ENCODE data around the gene NEK11. TPM values are rescaled to one million over a fixed set of nuclear protein-coding genes. Genes with fewer than 3 reads are reported as not detected.

NEK11 gene
- total RNA-seq, 1 experiment from 2014 or later: 5.0 TPM

DNA sequence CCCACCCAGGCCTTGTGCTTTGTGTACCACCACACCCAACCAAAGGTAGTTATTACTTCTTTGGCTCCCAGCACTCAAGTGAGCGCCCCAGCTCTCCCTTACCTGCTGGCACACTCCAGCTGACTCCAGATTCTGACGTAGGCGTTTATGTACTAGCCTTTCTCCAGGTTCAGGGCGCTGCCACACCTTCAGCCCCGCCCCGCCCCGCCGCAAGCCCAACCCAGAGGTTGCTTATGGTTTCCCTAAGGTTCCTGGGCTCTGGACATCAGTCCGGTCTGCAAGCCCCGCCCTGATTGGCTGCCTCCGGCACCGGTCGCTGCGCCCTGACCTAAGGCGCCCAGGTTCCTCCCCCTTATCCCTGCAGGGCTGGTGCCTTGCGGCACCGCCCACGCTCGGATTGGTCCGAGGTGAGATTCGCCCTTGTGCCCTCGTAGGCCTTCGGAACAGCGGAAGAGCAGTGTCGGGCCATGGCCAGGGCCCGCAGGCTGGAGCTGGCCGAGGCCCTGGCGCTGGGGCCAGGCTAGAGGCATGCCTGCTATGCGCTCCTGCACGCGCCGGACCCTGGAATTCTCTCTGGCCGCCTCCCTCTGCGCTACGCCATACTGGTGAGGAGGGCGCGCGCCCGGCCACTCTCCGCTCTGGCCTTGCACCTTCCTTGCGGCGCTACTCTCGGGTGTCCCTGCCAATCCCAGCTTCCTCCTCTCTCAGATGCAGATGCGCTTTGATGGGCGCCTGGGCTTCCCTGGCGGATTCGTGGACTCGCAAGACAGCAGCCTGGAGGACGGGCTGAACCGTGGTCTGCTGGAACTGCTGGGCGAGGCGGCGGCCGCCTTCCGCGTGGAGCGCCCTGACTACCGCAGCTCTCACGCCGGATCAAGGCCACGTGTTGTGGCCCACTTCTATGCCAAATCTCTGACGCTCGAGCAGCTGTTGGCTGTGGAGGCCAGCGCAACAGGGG lies 335.1 kb downstream of the NEK11 start:
- Histone ChIP-seq H3K9me3 (ENCODE audit: low read depth, low read length, poor library complexity, severe bottlenecking) (no peaks in the 10 kb centered on the region), H3K4me3 (ENCODE audit: low read depth, low read length, poor library complexity, severe bottlenecking) (no peak overlapping the region), H3K27me3 (replicated peaks; ENCODE audit: insufficient read depth, low read depth, low read length, poor library complexity) (no peaks in the 10 kb centered on the region), H3K27ac (ENCODE audit: low read depth, low read length, poor library complexity, severe bottlenecking) (no peak overlapping the region), H3K4me1 (ENCODE audit: insufficient read depth, low read length, poor library complexity, severe bottlenecking) (no peaks in the 10 kb centered on the region), H3K36me3 (ENCODE audit: insufficient read depth, low read length, poor library complexity, severe bottlenecking) (no peaks in the 10 kb centered on the region)
- ChIA-PET POLR2A (ENCODE audit: low non-redundant PET) (no interaction called here), CTCF (no interaction called here)
- intact Hi-C loops (cut with micrococcal nuclease; ENCODE audit: unreplicated experiment): no loop called here
- TF ChIP-seq EZH2 (IDR thresholded peaks at IDR 0.05; ENCODE audit: borderline replicate concordance, low read depth, low read length, poor library complexity, severe bottlenecking): no peak
- TF ChIP-seq, protein P1, sequence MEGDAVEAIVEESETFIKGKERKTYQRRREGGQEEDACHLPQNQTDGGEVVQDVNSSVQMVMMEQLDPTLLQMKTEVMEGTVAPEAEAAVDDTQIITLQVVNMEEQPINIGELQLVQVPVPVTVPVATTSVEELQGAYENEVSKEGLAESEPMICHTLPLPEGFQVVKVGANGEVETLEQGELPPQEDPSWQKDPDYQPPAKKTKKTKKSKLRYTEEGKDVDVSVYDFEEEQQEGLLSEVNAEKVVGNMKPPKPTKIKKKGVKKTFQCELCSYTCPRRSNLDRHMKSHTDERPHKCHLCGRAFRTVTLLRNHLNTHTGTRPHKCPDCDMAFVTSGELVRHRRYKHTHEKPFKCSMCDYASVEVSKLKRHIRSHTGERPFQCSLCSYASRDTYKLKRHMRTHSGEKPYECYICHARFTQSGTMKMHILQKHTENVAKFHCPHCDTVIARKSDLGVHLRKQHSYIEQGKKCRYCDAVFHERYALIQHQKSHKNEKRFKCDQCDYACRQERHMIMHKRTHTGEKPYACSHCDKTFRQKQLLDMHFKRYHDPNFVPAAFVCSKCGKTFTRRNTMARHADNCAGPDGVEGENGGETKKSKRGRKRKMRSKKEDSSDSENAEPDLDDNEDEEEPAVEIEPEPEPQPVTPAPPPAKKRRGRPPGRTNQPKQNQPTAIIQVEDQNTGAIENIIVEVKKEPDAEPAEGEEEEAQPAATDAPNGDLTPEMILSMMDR (conservative IDR thresholded peaks at IDR 0.05; ENCODE audit: low read depth, low read length): no peak
- BruUV-seq (replicated peaks): no TSS peak
- no peak for DNase-seq (ENCODE audit: low spot score)

DNA sequence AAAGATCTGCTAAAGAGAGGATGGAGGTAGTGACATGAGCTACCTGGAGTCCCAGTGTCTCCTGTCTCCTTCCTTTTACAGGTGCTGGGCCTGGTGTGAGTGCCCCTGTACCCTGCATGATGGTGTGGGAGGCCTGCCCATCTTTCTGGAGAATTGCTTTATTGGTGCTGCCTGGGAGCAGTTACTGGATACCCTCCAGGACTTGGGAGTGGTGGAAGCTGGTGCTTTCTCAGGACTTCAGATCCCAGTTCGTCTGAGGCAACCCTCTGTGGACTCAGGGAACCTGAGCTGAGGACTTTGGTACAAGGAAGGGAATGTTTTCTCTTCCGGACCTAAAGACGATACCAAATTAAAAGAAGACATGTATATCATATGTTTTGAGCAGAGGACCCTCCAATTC lies 336.6 kb downstream of the NEK11 start:
- TF ChIP-seq, protein P1 (conservative IDR thresholded peaks at IDR 0.05; ENCODE audit: low read depth, low read length): no peak
- TF ChIP-seq EZH2 (IDR thresholded peaks at IDR 0.05; ENCODE audit: borderline replicate concordance, low read depth, low read length, poor library complexity, severe bottlenecking): no peak
- ChIA-PET CTCF (no interaction called here), POLR2A (ENCODE audit: low non-redundant PET) (no interaction called here)
- no peaks in the 10 kb centered on the region for H3K9me3 ChIP-seq (ENCODE audit: low read depth, low read length, poor library complexity, severe bottlenecking)
- no peak overlapping the region for H3K27ac ChIP-seq (ENCODE audit: low read depth, low read length, poor library complexity, severe bottlenecking)
- H3K36me3 ChIP-seq (ENCODE audit: insufficient read depth, low read length, poor library complexity, severe bottlenecking): no peaks in the 10 kb centered on the region
- BruUV-seq (replicated peaks): no TSS peak
- H3K27me3 ChIP-seq (replicated peaks; ENCODE audit: insufficient read depth, low read depth, low read length, poor library complexity): no peaks in the 10 kb centered on the region
- H3K4me1 ChIP-seq (ENCODE audit: insufficient read depth, low read length, poor library complexity, severe bottlenecking): no peaks in the 10 kb centered on the region
- intact Hi-C loops (cut with micrococcal nuclease; ENCODE audit: unreplicated experiment): no loop called here
- DNase-seq (ENCODE audit: low spot score): no peak
- H3K4me3 ChIP-seq (ENCODE audit: low read depth, low read length, poor library complexity, severe bottlenecking): no peak overlapping the region

DNA sequence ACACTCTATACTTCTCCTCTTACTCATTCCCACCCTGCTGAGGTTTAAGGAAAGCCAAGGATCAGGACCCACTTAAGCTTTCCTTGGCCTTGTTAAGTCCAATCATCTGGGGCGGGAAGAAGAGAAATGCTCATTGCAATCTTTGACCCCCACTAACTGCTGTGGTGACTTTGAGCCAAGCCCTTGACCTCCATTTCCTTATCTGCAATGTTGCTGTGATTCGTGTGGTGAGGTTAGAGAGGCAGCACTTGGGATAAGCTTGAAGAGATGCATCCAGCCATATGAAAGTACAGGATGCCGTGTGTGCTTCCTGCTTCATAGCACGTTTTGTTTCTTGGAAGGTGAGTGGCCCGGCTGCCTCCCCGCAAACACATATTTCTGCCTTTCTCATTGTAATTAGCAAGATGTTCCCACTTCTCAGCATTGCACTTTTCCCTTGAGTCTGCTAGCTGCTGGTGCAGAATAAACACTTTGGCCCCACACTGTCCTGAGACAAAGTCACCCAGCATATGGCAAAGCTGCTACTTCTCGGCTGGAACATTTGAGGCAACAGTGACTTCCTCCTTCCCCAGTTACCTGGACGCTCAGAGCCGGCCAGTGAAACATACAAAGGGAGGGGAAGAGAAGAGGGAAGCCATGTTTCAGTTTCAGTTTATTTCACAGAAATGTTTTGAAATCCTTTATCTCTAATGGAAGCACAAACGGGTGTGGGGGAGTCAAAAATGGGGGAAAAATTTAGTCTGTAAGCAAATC lies 344.4 kb downstream of the NEK11 start:
- Histone ChIP-seq H3K4me3 (ENCODE audit: low read depth, low read length, poor library complexity, severe bottlenecking) (no peak overlapping the region), H3K4me1 (ENCODE audit: insufficient read depth, low read length, poor library complexity, severe bottlenecking) (no peaks in the 10 kb centered on the region), H3K36me3 (ENCODE audit: insufficient read depth, low read length, poor library complexity, severe bottlenecking) (no peaks in the 10 kb centered on the region), H3K27me3 (replicated peaks; ENCODE audit: insufficient read depth, low read depth, low read length, poor library complexity) (peaks cover 9% of the 10 kb centered on the region), H3K27ac (ENCODE audit: low read depth, low read length, poor library complexity, severe bottlenecking) (no peak overlapping the region), H3K9me3 (ENCODE audit: low read depth, low read length, poor library complexity, severe bottlenecking) (no peaks in the 10 kb centered on the region)
- intact Hi-C loops (cut with micrococcal nuclease; ENCODE audit: unreplicated experiment): no loop called here
- ChIA-PET POLR2A (ENCODE audit: low non-redundant PET) (no interaction called here), CTCF (no interaction called here)
- BruUV-seq (replicated peaks): no TSS peak
- TF ChIP-seq, protein P1 (conservative IDR thresholded peaks at IDR 0.05; ENCODE audit: low read depth, low read length): no peak
- TF ChIP-seq EZH2 (IDR thresholded peaks at IDR 0.05; ENCODE audit: borderline replicate concordance, low read depth, low read length, poor library complexity, severe bottlenecking): no peak
- DNase-seq (ENCODE audit: low spot score): no peak

Data from A673 (cell line).